HG02938 (cell line): Measurements from ENCODE around the gene ORM2.
"Not testable (repeated sequence)": the region's sequence is repeated elsewhere in the genome, so short reads cannot be mapped to it uniquely, and the experiment has no call there.

Experiments
- ATAC-seq: cut with Tn5 transposase; IDR thresholded peaks from one replicate; pipeline ENCODE4 v1.9.1; 2021; ENCODE audit warnings: mild to moderate bottlenecking, moderate library complexity; ENCODE audit not compliant: unreplicated experiment

ORM2 gene

DNA sequence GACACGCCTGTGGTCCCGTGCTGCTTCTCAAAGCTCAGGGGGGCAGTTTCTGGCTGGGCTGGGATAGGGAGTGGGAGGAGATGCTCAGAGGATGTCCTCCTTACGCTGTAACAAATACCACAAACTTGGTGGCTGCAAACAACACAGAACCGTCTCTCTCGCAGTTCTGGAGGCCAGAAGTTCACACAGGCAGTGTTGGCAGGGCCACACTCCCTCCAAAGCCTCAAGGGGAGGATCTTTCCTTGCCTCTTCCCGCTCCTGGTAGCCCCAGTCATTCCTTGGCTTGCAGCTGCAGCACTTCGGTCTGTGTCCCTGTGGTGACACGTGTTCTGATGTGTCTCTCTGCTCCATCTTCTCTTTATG lies 17.2 kb upstream of the ORM2 start:
- ATAC-seq = no peak

DNA sequence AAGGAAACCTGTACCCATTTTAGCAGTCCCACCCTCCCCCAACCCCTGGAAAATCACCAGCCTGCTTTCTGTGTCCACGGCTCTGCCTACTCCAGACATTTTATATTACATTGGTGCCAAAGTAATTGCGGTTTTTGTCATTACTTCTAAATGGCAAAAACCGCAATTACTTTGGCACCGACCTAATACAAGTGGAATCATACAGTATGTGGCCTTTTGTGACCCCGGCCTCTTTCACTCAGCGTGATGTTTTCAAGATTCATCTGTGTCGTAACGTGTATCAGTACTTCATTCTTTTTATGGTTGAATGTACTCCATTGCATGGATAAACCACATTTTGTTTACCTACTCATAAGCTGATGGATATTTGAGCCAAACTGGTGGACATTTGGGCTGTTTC lies 16.5 kb upstream of the ORM2 start:
- ATAC-seq = no peak

DNA sequence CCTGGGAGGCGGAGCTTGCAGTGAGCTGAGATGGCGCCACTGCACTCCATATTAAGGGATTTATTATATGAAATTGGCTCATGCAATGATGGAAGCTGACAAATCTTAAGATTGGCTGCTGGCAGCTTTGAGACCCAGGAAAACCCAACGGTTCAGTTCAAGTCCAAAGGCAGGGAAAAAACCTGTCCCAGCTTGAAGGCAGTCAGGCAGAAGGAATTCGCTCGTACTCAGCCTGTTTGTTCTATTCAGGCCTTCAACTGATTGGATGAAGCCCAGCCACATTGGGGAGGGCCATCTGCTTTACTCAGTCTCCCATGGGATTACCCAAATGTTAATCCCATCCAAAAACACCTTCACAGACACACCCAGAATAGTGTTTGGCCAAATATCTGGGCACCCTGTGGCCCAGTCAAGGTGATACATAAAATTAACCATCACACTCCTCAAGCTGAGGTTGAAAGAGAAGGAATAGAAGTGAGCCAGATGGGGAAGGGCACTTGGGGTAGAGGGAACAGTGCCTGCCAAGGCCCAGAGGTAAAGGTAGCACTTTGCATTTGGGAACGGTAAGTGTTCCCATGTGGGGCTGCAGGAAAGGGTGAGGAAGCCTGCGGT lies 15.3 kb upstream of the ORM2 start:
- no peak for ATAC-seq

DNA sequence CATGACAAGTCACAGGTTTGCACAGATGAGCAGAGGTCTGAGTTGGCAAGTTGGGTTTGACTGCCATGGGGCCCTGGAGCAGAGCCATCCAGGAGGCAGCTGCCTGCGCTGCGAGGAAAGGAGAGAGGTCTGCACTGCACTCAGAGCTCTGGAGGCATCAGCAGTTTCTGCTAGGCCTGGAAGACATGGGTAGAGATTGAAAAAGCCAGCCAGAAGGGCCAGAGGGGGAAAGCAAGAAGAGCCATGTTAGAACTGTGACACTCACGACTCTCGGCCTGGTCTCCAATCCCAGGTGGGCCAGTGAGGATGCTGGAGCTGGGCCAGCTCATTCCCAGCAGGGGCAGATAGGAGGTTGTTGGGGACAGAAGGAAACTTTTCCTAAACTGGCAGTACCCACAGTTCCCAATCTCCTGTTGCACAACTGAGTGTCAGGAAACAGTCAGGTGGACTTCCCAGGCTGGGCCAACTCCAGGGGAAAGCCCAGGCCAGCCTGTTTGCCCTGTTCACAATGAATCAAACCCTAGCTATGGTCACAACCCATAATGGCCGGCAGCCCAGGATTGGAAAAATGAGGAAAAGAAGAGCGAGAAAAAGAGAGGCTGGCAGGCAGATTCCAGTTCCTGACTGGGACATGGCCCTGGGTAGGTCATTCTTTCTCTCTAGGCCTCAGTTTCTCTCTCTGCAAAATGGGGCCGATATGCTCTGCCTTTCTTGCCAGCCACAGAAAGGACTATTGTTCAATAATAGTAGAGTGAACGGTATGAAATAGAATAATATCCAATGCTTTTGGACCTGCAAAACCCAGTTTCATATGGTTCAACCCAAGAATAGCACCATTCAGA lies 14.6 kb upstream of the ORM2 start:
- no peak for ATAC-seq

DNA sequence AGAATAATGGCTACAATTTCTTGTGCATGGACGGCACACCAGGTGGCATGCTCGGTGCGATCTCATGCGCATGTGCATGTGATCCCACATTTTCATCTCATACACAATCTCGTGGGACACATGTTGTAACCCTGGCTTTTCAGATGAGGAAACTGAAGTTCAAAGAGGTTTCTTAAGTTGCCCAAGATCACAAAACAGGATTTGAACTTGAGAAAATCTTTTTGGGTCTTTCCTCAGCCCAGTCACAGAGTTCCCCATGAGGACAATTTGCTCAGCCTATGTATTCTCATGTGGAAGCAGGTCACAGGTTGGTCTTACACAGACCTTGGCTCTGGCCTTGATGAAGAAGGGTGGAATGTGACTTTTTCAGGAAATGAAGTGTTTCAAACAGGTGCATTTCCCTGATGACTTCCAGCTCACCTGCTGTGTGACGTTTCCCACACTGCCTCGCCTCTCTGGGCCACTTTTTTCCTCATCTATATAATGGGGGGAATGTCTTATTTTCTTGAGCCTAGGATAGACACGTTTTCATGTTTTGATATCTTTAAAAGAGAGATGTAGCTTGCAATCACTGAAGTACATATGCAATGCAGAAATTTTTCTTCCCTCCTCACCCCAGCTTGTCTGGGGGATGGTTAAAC lies 13.8 kb upstream of the ORM2 start:
- no peak for ATAC-seq

DNA sequence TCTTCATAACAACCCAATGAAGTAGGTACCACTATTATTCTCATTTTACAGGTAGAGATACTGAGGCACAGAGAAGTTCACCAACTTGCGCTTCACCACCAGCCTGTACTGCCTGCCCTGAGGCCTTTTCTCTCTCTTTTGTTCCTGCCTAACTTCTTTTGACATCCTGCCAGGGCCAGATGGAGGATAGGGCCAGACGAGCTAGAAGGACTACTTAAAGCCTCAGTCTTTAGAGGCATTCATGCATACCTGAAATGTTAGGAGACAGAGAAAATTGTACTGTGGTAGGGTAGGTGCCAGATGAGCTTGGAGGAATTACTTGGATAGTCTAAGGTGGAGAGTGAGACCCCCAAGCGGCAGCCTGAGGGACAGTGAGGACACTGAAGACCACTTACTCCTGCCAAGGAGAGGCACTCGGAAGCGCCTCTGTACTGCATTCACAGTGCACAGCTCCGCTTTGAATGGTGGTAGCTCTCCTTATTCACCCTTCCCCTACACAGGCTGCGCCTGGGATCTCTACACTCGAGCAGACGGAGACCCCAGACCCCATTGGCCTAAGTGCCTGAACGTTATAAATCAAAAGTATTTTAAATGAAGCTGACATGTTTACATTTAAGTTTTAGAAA lies 13.0 kb upstream of the ORM2 start:
- no peak for ATAC-seq

DNA sequence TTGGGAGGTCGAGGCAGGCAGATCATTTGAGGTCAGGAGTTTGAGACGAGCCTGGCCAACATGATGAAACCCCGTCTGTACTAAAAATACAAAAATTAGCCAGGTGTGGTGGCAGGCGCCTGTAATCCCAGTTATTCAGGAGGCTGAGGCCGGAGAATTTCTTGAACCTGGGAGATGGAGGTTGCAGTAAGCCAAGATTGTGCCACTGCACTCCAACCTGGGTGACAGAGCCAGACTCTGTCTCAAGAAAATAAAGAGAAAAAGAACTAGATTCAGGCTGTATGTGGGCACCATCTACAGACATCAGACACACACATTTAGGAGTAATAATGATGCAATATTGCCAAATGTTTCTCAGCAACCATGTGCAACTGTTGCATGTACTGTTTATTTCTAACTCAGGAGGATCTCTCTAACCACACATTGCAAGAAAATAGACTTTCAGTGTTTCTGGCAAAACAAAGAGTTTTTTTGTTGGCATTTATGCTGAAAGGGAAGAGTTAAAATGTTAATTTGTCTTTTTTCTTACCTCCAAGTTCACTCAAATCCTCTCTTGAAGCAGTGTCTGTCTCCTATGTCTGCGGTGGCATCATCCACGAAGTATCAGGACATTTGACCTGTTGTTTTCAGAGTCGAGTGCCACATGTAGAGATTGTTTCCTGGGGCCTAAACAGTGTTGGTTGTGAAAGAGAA lies 11.9 kb upstream of the ORM2 start:
- ATAC-seq = no peak

DNA sequence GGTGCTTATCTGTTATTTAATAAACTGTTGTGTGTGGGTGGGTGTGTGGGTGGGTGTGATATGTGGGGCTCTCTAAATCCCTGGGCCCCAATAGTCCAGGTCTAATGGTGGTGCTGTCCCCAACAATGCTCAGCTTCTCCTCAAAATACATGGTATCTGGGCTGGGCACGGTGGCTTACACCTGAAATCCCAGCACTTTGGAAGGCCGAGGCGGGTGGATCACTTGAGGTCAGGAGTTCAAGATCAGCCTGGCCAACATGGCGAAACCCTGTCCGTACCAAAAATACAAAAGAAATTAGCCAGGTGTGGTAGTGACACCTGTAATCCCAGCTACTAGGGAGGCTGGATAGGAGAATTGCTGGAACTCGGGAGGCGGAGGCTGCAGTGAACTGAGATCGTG lies 11.3 kb upstream of the ORM2 start:
- no peak for ATAC-seq

DNA sequence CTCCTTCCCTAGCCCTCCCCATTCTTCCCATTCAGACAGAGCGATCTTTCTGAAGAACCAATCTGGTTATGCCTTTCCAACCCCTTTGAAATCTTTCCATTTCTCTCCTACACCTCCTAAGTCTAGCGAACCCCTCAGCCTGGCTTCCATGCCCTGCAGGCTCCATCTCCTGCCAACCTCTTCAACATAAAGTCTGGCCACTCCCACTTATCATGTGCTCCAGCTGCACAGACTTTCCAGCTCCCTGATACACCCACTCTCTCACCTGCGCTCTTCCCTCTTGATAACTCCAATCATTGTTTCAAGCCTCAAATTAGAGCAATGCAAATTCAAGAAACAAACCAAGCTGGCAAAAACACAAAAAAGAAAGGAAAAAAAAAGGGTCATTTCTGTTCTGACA lies 10.5 kb upstream of the ORM2 start:
- ATAC-seq = no peak

DNA sequence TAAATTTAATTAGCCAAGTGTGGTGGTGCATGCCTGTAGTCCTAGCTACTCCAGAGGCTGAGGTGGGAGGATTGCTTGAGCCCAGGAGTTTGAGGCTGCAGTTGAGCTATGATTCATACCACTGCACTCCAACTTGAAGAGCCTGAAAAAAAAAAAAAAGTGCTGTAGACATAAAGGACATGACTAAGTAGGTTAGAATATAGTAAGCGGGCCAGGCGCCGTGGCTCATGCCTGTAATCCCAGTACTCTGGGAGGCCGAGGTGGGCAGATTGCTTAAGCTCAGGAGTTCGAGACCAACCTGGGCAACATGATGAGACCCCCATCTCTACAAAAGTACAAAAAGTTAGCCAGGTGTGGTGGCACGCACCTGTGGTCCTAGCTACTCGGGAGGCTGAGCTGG lies 9.0 kb upstream of the ORM2 start:
- ATAC-seq = not testable (repeated sequence)

DNA sequence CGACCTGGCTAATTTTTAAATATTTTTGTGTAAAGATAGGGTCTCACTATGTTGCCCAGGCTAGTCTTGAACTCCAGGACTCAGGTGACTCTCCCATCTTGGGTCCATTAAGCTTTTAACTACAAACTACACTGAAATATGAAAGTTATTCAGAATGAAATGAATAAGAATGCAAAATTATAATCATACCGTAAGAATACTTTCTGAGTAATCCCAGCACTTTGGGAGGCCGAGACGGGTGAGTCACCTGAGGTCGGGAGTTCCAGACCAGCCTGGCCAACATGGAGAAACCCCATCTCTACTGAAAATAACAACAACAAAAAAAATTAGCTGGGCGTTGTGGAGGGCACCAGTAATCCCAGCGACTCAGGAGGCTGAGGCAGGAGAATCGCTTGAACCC lies 7.9 kb upstream of the ORM2 start:
- ATAC-seq = no peak

DNA sequence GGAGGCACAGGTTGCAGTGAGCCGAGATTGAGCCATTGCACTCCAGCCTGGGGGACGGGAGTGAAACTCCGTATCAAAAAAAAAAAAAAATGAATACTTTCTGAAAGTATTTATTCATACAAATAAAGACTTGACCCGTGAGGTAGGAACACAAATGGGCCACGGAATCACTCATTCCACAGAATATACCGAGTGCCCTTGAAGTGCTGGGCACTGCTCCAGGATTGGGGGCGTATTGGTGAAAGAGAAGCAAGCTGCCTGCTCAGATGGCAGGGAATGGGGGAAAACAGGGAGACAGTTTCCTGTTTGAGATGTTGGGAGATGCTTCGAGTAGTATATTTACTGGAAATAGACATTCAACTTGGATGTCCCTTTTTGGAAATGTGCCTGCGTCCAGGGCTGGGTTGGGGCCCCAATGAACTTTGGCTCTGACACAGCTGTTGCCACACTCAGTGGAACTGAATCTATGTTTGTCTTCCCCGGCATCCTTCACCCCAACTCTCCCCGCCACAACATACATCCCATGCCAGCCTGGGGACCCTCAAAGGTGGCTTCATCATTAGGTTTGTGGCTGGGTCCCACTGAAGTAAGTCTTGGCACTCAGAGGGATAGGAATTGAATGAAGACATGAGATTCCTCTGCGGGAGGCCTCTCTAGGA lies 7.4 kb upstream of the ORM2 start:
- not testable (repeated sequence) for ATAC-seq

DNA sequence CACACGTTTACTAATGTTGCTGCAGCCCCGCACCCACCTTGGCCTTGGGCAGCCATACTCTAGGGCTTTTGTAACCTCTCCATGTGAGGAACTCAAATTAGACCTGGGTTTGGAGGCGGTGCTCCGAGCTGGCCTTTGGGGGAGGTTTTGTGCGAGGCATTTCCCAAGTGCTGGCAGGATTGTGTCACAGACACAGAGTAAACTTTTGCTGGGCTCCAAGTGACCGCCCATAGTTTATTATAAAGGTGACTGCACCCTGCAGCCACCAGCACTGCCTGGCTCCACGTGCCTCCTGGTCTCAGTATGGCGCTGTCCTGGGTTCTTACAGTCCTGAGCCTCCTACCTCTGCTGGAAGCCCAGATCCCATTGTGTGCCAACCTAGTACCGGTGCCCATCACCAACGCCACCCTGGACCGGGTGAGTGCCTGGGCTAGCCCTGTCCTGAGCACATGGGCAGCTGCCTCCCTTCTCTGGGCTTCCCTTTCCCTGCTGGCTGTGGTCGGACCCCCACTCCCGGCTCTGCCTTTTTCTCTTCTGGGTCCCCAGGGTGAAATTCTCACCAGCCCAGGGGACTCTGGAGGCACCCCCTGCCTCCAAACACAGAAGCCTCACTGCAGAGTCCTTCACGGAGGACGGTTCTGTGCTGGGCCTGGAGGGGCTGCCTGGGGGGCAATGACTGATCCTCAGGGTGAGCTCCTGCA lies 6.7 kb upstream of the ORM2 start, which contains the start of gene ORM1:
Gene ORM1 (plus strand): TSS at position 268 of the 701 bp plus-strand sequence. CDS start 36 bp downstream, at position 304.
- not testable (repeated sequence) for ATAC-seq

DNA sequence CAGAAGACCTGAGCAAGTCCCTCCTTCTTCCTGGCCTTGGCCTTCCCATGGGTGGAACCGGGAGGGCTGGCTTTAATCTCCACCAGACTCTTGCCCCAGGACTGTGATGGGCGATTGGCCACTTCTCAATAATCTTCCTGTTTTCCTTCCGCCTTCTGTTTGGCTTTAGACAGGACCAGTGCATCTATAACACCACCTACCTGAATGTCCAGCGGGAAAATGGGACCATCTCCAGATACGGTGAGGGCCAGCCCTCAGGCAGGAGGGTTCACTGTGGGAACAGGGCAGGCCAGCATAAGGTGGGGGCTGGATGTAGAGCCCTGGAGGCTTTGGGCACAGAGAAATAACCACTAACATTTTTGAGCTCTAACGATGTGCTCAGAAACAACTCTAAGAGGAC lies 5.8 kb upstream of the ORM2 start:
- not testable (repeated sequence) for ATAC-seq

DNA sequence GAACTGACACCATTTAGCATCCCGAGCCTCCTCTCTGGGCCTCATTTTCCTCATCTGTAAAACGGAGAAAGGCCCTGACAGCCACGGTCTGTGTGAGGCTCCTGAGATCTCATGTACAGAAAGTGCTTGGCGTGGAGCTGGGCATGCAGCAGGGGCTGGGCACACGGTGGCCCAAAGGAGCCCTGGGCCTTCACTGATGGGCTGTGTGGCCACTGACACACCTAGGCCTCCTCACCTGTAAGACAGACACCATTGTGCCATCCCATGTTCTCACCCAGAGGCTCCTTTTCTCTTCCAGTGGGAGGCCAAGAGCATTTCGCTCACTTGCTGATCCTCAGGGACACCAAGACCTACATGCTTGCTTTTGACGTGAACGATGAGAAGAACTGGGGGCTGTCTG lies 5.2 kb upstream of the ORM2 start:
- no peak for ATAC-seq

DNA sequence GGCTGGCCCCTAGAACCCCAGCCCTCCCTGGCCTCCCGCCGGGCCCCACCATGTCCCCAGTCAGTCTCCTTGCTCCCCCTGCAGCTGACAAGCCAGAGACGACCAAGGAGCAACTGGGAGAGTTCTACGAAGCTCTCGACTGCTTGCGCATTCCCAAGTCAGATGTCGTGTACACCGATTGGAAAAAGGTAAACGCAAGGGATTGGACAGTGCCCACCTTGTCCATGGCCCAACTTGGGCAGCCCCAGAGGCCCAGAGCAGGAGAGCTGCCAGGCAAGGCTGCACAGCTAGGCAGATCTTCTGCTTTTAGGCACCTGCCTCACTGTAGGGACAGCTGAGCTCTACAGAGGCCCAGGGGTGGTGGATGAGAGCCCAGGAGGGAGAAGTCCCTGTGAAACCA lies 4.7 kb upstream of the ORM2 start:
- not testable (repeated sequence) for ATAC-seq

DNA sequence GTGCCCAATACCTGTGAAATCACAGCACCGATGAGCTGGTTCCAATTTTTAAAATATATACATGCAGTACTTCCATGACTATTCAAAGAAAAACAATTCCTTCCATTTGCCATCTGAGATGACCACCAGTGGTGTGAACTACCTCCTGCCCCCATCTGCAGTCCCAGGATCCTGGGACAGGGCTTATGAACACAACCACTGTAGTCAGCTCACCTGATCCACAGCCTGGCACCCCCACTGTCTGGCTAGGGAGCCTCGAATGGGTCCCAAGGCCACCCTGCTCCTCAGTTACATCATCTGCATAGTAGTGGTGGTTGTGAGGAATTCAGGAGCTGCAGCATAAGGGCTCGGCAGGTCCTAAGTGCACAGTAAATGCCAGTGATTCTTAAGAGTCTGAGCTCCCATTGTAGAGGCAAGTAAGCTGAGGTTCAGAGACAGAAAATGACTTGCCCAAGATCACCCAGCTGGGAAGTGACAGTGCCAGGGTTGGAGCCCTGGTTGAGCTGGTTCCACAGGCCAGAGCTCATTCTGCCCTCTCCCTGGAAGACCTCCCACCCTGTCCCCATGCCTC lies 3.9 kb upstream of the ORM2 start:
- ATAC-seq = not testable (repeated sequence)

DNA sequence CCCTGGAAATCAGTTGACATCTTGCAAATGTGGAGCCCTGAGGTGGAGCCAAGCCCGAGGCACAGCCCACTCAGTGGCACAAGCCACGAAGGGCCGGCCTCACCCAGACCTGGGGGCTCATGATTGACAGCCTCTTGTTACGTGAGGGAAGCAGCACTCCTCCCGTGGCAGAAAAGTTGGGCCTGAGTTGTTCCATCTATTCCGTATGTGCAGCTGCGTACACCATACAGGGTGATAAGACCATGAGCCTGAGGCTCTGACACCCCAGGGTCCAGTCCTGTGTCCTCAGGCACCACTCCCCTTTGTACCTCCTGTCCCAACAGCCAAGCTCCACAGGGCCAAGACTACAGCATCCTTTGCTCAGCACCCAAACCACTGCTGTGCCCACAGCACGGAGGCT lies 1.9 kb upstream of the ORM2 start:
- ATAC-seq = no peak

DNA sequence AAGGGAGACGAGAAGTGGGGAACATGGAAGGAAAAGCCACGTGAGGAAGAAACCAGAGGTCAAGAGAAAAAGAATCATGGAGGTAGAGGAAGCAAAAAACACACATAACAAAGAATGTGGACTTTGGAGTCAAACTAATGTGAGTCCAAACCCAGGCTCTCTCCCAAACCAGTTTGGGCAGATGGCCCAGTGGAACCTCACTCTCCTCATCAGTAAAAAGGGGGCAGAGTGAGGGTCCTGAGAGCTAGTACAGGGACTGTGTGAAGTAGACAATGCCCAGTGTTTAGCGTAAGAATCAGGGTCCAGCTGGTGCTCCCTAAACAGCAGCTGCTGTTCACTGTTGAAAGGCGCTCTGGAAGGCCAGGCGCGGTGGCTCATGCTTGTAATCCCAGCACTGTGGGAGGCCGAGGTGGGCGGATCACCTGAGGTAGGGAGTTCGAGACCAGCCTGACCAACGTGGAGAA lies 1.3 kb upstream of the ORM2 start:
- ATAC-seq = not testable (repeated sequence)
